GM04503 (cell line): ENCODE data around the gene NAALADL2.
"Not testable (repeated sequence)": the region's sequence is repeated elsewhere in the genome, so short reads cannot be mapped to it uniquely, and the experiment has no call there.

Experiments
- DNase-seq: peaks from one replicate; pipeline ENCODE4 v3.0.0-alpha.2; 2012; ENCODE audit warnings: low read depth

NAALADL2 gene

DNA sequence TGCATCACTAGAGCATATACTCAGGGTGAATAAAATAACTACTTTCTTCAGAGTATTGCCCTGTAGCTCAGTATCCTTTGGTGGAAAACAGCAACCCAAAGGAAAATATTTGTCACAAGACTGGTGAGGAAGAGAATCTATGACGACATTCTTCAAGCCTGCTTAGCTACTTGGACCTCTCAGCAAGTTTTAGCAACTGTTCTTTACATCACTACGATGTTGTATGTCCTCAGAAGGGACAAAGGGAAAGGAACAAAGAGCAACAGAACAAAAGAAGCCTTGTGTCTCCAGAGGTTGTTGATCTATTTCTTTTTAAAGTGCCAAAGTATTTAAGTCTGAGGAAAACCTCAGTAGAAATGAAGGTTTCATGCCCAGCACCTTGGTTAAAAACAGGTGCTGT, 746.7 kb downstream of the NAALADL2 start:
- no peak for DNase-seq

DNA sequence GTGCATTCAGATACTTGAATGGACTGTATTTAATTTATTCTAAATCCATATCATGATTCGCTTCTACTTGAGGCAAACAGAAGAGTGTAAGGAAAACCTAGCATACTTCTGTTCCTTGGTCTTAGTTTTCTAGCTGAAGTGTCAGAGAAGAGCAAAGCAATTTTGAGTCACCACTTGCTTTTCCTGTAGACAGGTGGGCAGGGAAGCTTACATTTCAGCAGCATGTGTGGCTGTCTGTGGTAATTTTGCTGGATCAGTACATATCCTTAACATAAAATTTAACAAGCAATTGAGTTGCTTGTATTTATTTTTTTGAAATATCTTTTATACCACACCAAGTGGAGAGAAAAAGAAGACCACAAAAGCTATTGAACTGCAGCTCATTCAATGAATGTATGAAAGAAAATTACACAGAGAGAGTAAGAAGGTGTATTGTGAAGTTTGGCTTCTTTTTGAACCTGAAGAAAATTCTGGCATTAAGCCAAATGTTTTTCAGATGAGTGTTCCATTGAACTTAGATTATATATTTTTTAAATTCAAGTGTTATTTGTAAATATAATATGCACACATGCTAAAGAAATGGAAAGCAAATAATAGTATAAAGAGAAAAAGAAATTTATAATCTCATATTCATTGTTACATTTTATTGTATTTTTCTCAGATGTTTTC, 747.6 kb downstream of the NAALADL2 start:
- no peak for DNase-seq

DNA sequence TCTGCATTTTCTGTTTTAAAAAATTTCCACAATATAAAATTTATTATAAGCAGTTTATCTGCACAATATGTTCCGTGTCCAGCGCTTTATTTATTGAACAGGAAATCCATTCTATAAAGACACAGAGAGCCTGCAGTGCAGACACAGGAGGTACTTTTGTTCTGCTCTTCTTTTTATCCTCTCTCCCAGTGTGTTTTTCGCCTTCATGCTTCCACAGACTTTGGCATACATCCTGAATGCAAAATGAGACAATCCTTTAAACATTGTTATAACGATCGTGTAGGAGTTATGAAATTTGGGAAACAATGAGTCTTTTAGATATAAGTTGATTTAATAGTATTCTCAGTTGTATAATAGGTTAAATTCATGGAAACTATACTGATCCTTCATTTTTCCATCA, 749.2 kb downstream of the NAALADL2 start:
- DNase-seq = no peak

GRCh38 chr3:175608911-175609310, 749.8 kb downstream of the NAALADL2 start:
- DNase-seq = no peak

- no peak for DNase-seq
These were observed 753.5 kb downstream of the NAALADL2 start for GRCh38 chr3:175612487-175613196.

- DNase-seq = not testable (repeated sequence)
These were observed 755.0 kb downstream of the NAALADL2 start for GRCh38 chr3:175614107-175614506.

GRCh38 chr3:175617247-175617646, 758.1 kb downstream of the NAALADL2 start:
- no peak for DNase-seq

GRCh38 chr3:175619369-175619768, 760.2 kb downstream of the NAALADL2 start:
- no peak for DNase-seq

DNA sequence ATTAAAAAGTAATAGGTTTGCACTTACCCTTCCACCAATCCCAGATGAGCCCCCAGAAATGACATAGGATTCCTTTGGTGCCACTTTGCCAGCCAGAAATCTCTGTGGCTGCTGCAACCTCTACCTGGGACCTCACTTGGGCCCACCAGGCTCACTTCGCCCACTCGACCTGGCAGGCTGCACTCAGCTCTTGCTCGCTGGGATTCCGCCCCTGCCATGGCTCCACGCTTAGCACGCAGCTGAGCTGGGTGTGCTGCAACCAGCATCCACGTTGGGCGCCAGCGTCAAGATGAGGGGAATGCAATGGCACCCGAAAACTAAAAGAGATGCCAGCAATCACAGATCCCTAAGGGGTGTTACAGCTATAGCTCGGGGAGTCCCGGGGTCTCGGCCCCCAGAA, 761.0 kb downstream of the NAALADL2 start:
- DNase-seq = no peak

GRCh38 chr3:175620532-175620931, 761.4 kb downstream of the NAALADL2 start:
- DNase-seq = no peak

- no peak for DNase-seq
These were observed 781.8 kb downstream of the NAALADL2 start for GRCh38 chr3:175640958-175641357.

DNA sequence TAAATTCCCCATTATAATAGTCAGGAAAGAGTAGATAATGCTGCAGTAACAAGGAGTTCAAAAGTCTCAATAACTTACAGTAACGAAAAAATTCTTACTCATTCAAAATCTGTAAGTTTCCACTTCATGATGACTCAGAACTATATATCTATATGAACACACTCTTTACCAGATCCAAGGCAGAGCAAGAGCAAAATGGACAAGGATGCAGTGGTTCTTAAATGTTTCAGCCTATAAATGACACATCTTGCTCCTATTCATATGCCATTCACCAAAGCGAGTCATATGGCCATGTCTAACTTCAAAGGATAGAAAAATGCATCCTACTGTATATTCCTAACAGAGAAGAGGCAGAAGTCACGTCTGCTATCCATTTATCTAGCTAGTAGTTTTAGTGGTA, 787.7 kb downstream of the NAALADL2 start:
- DNase-seq = no peak

GRCh38 chr3:175648899-175649298, 789.8 kb downstream of the NAALADL2 start:
- no peak for DNase-seq

DNA sequence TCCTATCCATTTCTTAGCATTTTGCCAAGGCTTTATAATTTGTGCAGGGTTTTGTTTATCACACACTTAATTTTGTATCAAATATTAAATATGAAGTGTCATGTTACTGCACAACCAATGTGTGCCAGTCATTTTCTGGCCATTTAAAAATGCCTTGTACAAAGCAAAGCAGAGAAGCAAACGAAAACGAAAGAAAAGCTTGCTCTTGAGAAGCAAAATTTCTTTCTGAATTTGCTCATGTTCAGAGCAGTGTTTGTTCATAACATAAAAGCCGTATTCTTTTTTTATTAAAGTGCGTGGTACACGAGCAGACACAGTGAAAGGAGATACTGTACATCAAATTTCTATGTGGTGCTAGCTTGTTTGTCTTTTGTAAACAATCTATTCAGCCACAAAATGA, 792.6 kb downstream of the NAALADL2 start:
- DNase-seq = no peak

DNA sequence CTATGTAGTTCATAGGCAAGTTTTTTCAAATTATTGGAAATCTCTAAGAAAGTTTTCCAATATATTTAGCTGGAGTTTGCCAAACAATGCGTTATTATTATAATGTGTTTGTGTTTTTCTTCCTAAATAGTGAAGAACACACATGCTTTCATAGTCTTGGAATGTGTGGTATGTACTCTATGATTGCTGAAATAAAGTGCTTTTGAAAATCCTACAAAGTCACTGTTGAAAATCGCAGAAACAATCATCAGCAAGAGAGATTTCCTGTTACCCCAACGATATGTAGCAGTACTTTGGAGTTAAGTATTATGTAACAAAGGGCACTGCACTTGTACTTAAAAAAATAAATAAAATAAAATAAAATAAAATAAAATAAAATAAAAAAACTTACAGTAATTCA, 796.2 kb downstream of the NAALADL2 start:
- no peak for DNase-seq

- no peak for DNase-seq
These were observed 797.3 kb downstream of the NAALADL2 start for GRCh38 chr3:175656461-175656860.

DNA sequence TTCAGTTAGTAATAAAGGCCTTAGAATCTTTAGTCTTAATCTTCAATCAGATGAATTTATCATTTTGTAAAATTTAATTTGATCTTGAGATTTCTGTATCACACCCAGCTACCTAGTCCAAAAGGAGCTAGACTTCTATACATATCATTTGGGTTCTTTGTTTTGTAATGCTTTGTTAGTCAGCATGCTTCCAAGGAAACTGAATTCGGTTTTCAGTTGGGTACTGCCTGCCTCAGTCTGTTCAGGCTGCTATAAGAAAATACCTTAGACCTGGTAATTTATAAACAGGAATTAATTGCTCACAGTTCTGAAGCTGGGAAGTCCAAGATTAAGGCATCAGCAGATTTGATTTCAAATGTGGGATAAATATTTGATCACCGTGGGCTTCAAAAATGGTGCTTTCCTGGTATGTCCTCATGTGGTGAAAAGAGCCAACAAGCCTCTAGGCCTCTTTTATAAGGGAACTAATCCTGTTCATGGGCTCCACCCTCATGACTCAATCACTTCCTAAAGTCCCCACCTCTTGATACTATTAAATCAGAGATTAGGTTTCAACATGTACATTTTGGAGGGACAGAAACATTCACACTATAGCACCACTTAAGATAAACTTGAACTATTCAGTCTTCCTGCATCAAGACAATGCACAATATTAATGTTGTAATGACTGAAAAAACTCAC, 800.7 kb downstream of the NAALADL2 start:
- DNase-seq = no peak

- no peak for DNase-seq
These were observed 803.7 kb downstream of the NAALADL2 start for GRCh38 chr3:175662815-175663214.

DNA sequence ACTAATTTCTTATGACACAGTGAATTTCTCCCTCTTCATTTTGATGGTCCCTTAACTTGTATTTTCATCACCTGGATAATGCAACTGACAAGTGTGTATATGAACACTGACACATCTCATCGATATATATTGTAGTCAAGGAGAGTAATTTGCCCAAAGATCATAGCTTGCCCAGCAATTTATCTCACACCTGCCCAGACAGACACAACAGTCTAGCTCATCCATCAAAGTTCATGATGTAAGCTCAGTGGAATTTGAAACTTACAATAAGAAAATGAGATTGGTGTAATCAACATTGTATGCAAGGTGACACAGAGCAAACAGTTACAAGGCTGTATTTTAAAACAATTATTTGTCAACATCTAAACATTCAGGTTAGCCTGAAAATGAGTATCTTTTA, 805.8 kb downstream of the NAALADL2 start:
- no peak for DNase-seq

- no peak for DNase-seq
These were observed 809.2 kb downstream of the NAALADL2 start for GRCh38 chr3:175668300-175668699.

GRCh38 chr3:175670557-175670956, 811.4 kb downstream of the NAALADL2 start:
- no peak for DNase-seq

GRCh38 chr3:175672119-175672689, 813.1 kb downstream of the NAALADL2 start:
- DNase-seq = no peak

DNA sequence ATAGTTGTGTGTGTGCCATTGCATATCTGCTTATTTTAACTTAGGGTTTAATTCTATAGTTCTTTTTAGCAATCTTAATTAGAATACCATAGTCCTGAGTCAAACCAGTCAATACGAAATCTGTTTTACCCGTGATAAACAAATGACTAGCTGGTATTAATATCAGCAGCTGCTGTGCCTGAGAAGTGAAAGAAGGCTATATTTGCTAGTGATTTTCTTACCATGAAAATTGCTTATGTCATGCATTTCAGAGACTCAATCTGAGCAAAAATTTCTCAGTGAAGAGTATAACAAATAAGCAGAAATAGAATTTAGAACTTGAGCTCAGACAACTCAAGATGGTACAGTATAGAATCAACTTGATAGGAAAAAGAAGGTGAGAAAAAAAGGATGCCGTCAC, 820.4 kb downstream of the NAALADL2 start:
- no peak for DNase-seq
